PC-3 (cell line): ENCODE results near the gene GPR176.

Experiments used
- EZH2 ChIP-seq: fragments of 300-600 bp; sonication (generic); IDR thresholded peaks from one replicate; pipeline ENCODE4 v1.6.1; 2017; ENCODE audit warnings: antibody characterized with exemption, mild to moderate bottlenecking, low read length; ENCODE audit not compliant: unreplicated experiment
- EZH2phosphoT487 ChIP-seq: fragments of 300-600 bp; sonication (generic); IDR thresholded peaks from 2 replicates; pipeline ENCODE4 v1.6.1; 2018; ENCODE audit warnings: mild to moderate bottlenecking, antibody characterized with exemption, low read length, borderline replicate concordance
- TF ChIP-seq, protein P1 (sequence below): fragments of 300-600 bp; sonication (generic); conservative IDR thresholded peaks from 2 replicates; pipeline ENCODE4 v1.5.1; 2017; ENCODE audit warnings: antibody characterized with exemption, low read depth, mild to moderate bottlenecking, low read length

DNA sequence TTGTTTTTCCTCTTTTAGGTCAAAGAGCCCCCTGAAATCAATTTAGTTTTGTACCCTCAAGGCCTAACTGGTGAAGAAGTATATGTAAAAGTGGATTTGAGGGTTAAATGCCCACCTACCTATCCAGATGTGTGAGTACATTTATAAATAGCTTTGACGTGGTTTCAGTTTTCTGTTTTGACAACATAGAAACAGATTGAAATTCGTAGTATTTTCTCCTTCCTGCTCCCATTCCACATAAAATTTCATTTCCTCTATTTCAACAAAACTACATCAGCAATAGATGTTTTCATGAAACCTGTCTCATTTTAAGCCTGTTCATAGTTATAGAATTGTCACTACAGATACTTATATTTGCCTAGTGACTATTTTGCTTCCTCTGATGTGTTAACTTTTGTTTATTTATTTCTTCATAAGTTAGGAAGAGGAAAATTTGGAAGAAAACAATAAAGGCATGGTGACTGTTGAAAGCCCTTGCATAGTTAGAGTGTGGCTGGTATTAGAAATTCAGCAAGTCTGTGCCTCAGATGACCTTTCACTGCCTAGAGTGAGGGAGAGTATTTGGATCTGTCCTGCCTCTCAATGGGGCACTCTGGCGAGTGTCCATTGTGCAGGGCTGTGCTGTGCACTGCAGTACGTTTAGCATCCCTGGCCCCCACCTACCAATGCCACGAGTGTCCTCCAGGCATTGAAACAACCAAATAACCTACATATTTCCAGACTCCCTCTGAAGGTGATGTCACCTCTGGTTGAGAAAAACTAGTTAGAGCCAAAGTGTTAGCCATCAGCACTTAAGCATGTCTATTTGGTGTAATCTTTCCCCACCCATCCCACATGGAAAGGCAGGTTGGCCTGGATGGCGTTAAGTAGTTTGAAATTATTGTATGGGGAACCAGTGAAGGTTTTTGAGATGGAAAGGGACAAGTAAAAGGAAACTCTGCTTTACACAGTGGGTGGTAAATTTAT, 19.7 kb upstream of the GPR176 start:
- no peak for TF ChIP-seq EZH2
- TF ChIP-seq, protein P1, sequence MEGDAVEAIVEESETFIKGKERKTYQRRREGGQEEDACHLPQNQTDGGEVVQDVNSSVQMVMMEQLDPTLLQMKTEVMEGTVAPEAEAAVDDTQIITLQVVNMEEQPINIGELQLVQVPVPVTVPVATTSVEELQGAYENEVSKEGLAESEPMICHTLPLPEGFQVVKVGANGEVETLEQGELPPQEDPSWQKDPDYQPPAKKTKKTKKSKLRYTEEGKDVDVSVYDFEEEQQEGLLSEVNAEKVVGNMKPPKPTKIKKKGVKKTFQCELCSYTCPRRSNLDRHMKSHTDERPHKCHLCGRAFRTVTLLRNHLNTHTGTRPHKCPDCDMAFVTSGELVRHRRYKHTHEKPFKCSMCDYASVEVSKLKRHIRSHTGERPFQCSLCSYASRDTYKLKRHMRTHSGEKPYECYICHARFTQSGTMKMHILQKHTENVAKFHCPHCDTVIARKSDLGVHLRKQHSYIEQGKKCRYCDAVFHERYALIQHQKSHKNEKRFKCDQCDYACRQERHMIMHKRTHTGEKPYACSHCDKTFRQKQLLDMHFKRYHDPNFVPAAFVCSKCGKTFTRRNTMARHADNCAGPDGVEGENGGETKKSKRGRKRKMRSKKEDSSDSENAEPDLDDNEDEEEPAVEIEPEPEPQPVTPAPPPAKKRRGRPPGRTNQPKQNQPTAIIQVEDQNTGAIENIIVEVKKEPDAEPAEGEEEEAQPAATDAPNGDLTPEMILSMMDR = no peak
- no peak for TF ChIP-seq EZH2phosphoT487
